ENCODE data around the gene MT1M.
"Not testable (repeated sequence)": the region's sequence is repeated elsewhere in the genome, so short reads cannot be mapped to it uniquely, and the experiment has no call there.

The MT1M gene

DNA sequence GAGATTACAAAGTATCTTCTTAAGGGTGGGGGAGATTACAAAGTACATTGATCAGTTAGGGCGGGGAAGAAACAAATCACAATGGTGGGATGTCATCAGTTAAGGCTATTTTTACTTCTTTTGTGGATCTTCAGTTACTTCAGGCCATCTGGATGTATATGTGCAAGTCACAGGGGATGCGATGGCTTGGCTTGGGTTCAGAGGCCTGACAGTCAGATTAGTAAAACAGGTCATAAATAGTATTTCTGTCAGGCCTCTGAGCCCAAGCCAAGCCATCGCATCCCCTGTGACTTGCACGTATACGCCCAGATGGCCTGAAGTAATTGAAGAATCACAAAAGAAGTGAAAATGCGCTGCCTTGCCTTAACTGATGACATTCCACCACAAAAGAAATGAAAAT is 42.1 kb downstream of the MT1M start:
- DNase-seq (ENCODE audit: low read depth), result not testable (repeated sequence)

DNA sequence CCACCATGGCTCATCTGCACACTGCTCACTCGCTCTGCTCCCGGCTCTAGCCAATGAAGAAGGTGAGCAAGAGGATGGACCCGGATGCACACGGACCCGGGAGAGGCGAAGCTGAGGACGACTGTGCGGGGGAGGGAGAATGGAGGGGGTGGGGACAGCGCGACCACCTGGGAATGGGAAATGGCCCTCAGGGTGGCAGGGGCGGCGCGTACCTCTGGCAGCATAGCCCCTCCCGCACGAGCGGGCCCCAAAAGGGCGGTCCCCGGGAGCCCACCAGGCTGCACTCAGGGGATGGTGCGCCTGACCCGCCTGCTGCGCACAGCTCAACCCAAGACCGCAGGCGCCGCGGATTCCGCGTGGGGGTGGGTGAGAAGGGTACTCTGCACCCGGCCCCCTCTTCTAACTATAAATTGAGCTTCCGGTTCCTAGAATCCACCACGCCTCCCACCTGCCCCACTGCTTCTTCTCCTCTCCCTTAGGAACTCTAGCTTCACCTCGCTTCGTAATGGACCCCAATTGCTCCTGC is 43.3 kb downstream of the MT1M start:
- DNase-seq (ENCODE audit: low read depth), result no peak

DNA sequence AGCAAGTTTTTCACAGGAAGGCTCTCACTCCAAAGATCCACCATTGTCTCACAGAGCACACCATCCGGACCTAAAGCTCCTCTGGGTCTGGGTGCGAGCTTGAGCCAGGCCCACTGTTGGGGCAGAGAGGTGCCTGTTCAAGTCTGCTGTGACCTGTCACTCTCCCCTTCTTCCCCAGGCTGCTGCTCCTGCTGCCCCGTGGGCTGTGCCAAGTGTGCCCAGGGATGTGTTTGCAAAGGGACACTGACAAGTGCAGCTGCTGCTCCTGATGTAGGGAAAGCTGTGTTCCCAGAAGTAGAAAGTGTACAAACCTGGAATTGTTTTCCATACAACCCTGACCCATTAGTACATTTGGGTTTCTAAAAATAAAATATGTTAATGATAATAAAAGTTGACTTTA is 45.0 kb downstream of the MT1M start:
- no peak for DNase-seq (ENCODE audit: low read depth)

DNA sequence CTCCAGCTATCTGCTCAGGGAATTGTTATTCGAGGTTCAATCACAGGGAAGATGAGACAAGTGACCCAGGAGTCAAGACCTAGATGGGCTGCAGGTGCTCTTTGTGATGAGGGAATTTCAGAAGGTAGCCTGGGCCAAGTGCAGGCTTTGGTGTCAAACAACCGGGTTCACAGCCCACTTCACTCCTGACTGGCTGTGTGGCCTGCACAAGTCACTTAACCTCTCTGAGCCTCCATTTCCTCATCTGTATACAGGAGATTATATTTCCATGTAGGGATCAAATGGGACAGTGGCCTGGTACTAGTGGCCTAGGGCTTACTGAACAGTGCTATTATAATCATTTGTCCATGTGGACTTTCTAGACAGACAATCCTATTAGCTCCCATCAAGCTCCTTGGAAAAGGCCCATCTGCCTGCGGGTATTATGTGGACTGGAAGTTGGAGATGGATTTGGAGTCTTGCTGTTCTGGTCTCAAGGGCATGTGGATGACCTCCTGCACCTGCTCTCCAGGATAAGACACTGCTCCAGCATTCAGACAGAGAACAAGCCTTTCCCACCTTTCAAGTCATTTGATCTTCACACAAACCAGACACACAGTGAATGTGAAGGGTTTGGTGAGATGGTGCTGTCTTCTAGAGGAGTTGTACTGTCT is 46.7 kb downstream of the MT1M start:
- DNase-seq (ENCODE audit: low read depth), result no peak

GRCh38 chr16:56679818-56680217 is 47.4 kb downstream of the MT1M start:
- no peak for DNase-seq (ENCODE audit: low read depth)

- peak; percentile 75 for DNase-seq (ENCODE audit: low read depth)
Observed at GRCh38 chr16:56681939-56682702, 49.7 kb downstream of the MT1M start, which contains the start of gene MT1X. TSS of gene MT1X (plus strand) at chr16:56682470. CDS start at chr16:56682541, 71 bp downstream.

DNA sequence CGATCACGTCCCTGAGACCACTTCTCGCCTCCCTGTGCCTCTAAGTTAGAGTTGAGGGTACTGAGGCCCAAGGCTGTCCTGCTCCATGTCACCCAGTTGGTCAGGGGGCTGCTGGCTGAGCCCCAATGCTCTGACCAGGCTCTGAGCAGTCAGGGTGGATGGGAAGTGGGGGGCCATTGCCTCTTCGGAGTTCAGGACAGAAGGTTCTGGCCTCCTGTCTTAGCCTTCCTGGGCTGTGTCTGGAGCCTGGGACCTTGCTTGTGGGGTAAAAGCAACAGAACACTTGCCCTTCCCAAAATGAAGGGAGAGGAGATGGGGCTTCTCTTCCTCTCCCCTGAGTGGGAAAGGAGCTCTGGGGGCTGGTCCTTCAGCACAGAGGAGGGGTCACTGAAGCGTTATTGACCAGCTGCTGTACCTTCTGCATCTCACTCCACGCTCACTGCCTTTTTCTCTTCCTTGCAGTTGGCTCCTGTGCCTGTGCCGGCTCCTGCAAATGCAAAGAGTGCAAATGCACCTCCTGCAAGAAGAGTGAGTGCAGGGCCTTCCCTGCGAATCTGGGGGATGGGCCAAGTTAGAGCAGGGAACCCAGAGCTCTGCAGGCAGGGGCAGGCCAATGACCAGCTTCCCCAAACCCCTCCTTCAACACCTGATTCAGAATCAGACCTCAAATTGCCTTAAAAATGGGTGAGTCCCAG is 50.4 kb downstream of the MT1M start:
- DNase-seq (ENCODE audit: low read depth), result no peak

Data from HS-5 (cell line).